Aorta (tissue), 5 donors: Measurements from ENCODE around the gene PHC1. TPM values are rescaled to one million over a fixed set of nuclear protein-coding genes. Genes with fewer than 3 reads are reported as not detected.
A peak's percentile ranks its signal among the peaks of the same experiment; 100 is the strongest.
"Not testable (repeated sequence)": the region's sequence is repeated elsewhere in the genome, so short reads cannot be mapped to it uniquely, and the experiment has no call there.

Experiments used
- ATAC-seq: fragments of 200-7000 bp; cut with Tn5 transposase; one replicate; pipeline ENCODE4 v1.9.1; 2022; ENCODE audit warnings: moderate library complexity; ENCODE audit not compliant: low FRiP score
- DNase-seq, 2 donors: peaks; one replicate each; pipeline ENCODE4 v3.0.0-alpha.2; 2020
- H3K27ac ChIP-seq, 2 donors: one replicate each; pipeline ENCODE4 v1.5.1; 2013; ENCODE audit warnings: low read length in 2 of 2, mild to moderate bottlenecking in 2 of 2, moderate library complexity in 2 of 2, control low read depth in 1 of 2, inconsistent platforms in 1 of 2, low read depth in 1 of 2
- H3K27me3 ChIP-seq, 2 donors: one replicate each; pipeline ENCODE4 v1.6.1; 2013; ENCODE audit warnings: control low read depth in 1 of 2, low read length in 1 of 2, mild to moderate bottlenecking in 1 of 2, moderate library complexity in 1 of 2; ENCODE audit not compliant: insufficient read depth in 2 of 2, control insufficient read depth in 1 of 2
- H3K36me3 ChIP-seq, 2 donors: one replicate each; pipeline ENCODE4 v1.6.1; 2013; ENCODE audit warnings: control low read depth in 1 of 2, low read length in 1 of 2, mild to moderate bottlenecking in 1 of 2; ENCODE audit not compliant: insufficient read depth in 2 of 2, control insufficient read depth in 1 of 2
- H3K4me1 ChIP-seq, 2 donors: one replicate each; pipeline ENCODE4 v1.6.1; 2013; ENCODE audit warnings: low read length in 2 of 2, control low read depth in 1 of 2, mild to moderate bottlenecking in 1 of 2, moderate library complexity in 1 of 2; ENCODE audit not compliant: insufficient read depth in 2 of 2, control insufficient read depth in 1 of 2
- H3K4me3 ChIP-seq, 2 donors: one replicate each; pipeline ENCODE4 v1.5.1; 2013; ENCODE audit warnings: low read length in 2 of 2, control low read depth in 1 of 2, mild to moderate bottlenecking in 1 of 2
- H3K9me3 ChIP-seq: one replicate; pipeline ENCODE4 v1.6.1; 2013; ENCODE audit warnings: mild to moderate bottlenecking, low read length; ENCODE audit not compliant: control insufficient read depth
- whole genome bisulfite sequencing, 2 donors: extraction: QIAGEN DNeasy Blood & Tissue Kit; methylation state at CpG; one replicate each; pipeline ENCODE4 v1.1.7; 2013; 5-methylcytosine and 5-hydroxymethylcytosine counted together
- intact Hi-C, 2 donors: fragments of 100-400 bp; cut with DNase I; formaldehyde crosslinking; loops; one replicate each; pipeline versions ENCODE4 v1.14.2 to v1.15.0; 2022
- polyA plus RNA-seq, 2 donors: library from polyadenylated mRNA; stranded (reverse); fragments of 200-250 nt; gene quantifications; one replicate each; pipeline ENCODE4 v1.2.3, GENCODE V29; 2013
- total RNA-seq, 2 donors: library from RNA; stranded (reverse); fragmentation: NEBNext Ultra II Directional; extraction: Animal tissue kit (Norgen Biotek cat#: 25700); gene quantifications; one replicate each; pipeline ENCODE4 v1.2.1, GENCODE V29; 2021
- donor health status: healthy with polysubstance abuse.
- donor health status: Bipolar disorder and iron deficiency.
- donor health status: DM: no; HTN: no; CAD: no.
- donor health status: DM: no; HTN: no; CAD: no.
- donor health status: DM: yes; HTN: yes; CAD: no.

The PHC1 gene
- total and polyA plus RNA-seq, 4 donors = 10.5 to 58.3 (median 43.8) TPM

GRCh38 chr12:8936735-8937134 is 22.4 kb downstream of the PHC1 start:
- no peak for DNase-seq
- Histone ChIP-seq H3K4me3 (no peak overlapping the region), H3K4me1 (no peaks in the 10 kb centered on the region), H3K27me3 (no peaks in the 10 kb centered on the region), H3K27ac (no peak overlapping the region), H3K9me3 (no peaks in the 10 kb centered on the region), H3K36me3 (peaks cover 4 to 9% of the 10 kb centered on the region in 2 donors)
- no peak for ATAC-seq
- intact Hi-C loops = no loop called here
- WGBS, 2 donors = 92 to 93% methylated on average over 7 of the region's 7 CpGs

- H3K27ac ChIP-seq, H3K4me1 ChIP-seq, DNase-seq, H3K4me3 ChIP-seq, H3K36me3 ChIP-seq, ATAC-seq, H3K27me3 ChIP-seq, H3K9me3 ChIP-seq, intact Hi-C loops: not testable (repeated sequence)
- WGBS, 2 donors = 57 to 58% methylated on average over 3 of the region's 5 CpGs
Measured at GRCh38 chr12:8937842-8938442, 23.6 kb downstream of the PHC1 start.

- peaks cover 11 to 17% of the 10 kb centered on the region in 2 donors for H3K36me3 ChIP-seq
- WGBS, 2 donors = 69 to 71% methylated on average over 5 of the region's 5 CpGs
- intact Hi-C loops = no loop called here
- no peak for ATAC-seq
- H3K4me1 ChIP-seq = no peaks in the 10 kb centered on the region
- H3K27me3 ChIP-seq = no peaks in the 10 kb centered on the region
- H3K27ac ChIP-seq = no peak overlapping the region
- no peaks in the 10 kb centered on the region for H3K9me3 ChIP-seq
- no peak overlapping the region for H3K4me3 ChIP-seq
- no peak for DNase-seq
Measured at GRCh38 chr12:8941691-8942478, 27.6 kb downstream of the PHC1 start.

GRCh38 chr12:8943565-8944186 is 29.4 kb downstream of the PHC1 start:
- no peak for DNase-seq
- Histone ChIP-seq H3K27ac (no peak overlapping the region), H3K9me3 (no peaks in the 10 kb centered on the region), H3K4me3 (no peak overlapping the region), H3K4me1 (peaks cover 0 to 2% of the 10 kb centered on the region in 2 donors), H3K36me3 (peaks cover 11 to 17% of the 10 kb centered on the region in 2 donors), H3K27me3 (no peaks in the 10 kb centered on the region)
- intact Hi-C loops = no loop called here
- WGBS, 2 donors = 86 to 89% methylated on average over 10 of the region's 10 CpGs
- no peak for ATAC-seq

GRCh38 chr12:8946733-8947132 is 32.4 kb downstream of the PHC1 start:
- Histone ChIP-seq H3K36me3 (peaks cover 9 to 13% of the 10 kb centered on the region in 2 donors), H3K4me1 (peaks cover 0 to 4% of the 10 kb centered on the region in 2 donors), H3K4me3 (no peak overlapping the region), H3K9me3 (no peaks in the 10 kb centered on the region), H3K27ac (no peak overlapping the region), H3K27me3 (no peaks in the 10 kb centered on the region)
- ATAC-seq (no peak), DNase-seq (no peak)
- intact Hi-C loops = no loop called here
- WGBS, 2 donors = 71 to 89% methylated on average over 1 of the region's 1 CpG

- intact Hi-C loops = no loop called here
- ATAC-seq = no peak
- H3K9me3 ChIP-seq = no peaks in the 10 kb centered on the region
- H3K4me1 ChIP-seq = peaks cover 0 to 4% of the 10 kb centered on the region in 2 donors
- H3K4me3 ChIP-seq = no peak overlapping the region
- no peak overlapping the region for H3K27ac ChIP-seq
- no peak for DNase-seq
- H3K27me3 ChIP-seq = no peaks in the 10 kb centered on the region
- peaks cover 5 to 12% of the 10 kb centered on the region in 2 donors for H3K36me3 ChIP-seq
Measured at GRCh38 chr12:8947737-8948136, 33.4 kb downstream of the PHC1 start.

GRCh38 chr12:8948701-8949341 is 34.5 kb downstream of the PHC1 start:
- Histone ChIP-seq H3K9me3 (no peaks in the 10 kb centered on the region), H3K4me3 (peak overlapping the region; percentile 96 to 97), H3K27me3 (no peaks in the 10 kb centered on the region), H3K4me1 (peaks cover 0 to 4% of the 10 kb centered on the region in 2 donors), H3K36me3 (peaks cover 3 to 8% of the 10 kb centered on the region in 2 donors), H3K27ac (peak overlapping the region; percentile 52 to 98)
- intact Hi-C loops = loop anchor here in 1 of 2 donors (1.0 kb wide), 1 partner anchor 35 kb away; the partner anchor contains the start of gene PHC1
- ATAC-seq = no peak
- DNase-seq = no peak
- 0% methylated on average over 15 of the region's 15 CpGs for WGBS, 2 donors

GRCh38 chr12:8949342-8950220 is 35.3 kb downstream of the PHC1 start, which contains the start of gene M6PR:
M6PR (minus strand) TSS chr12:8949645; CDS start chr12:8946404, 3,241 bp downstream.
- 0% methylated on average over 66 of the region's 66 CpGs for WGBS, 2 donors
- Histone ChIP-seq H3K4me3 (peak within 1 kb of the TSS; percentile 96 to 97), H3K27ac (peak within 1 kb of the TSS; percentile 52 to 98), H3K36me3 (peaks cover 3 to 8% of the 10 kb centered on the region in 2 donors), H3K9me3 (no peaks in the 10 kb centered on the region), H3K4me1 (peaks cover 0 to 4% of the 10 kb centered on the region in 2 donors), H3K27me3 (no peaks in the 10 kb centered on the region)
- peak; percentile 97 for ATAC-seq
- peak; percentile 96 to 97 for DNase-seq
- intact Hi-C loops = loop anchor here (1.0 to 5.0 kb wide), 4 partner anchors 35 to 98 kb away; partner anchors contain the start of gene PHC1 (in 2 of the 2)
